NB4 (cell line): ENCODE measurements around the gene SEZ6L.

Experiments used
- DNase-seq: peaks from one replicate; pipeline ENCODE4 v3.0.0; 2010; ENCODE audit warnings: low read depth
- H3K4me3 ChIP-seq: one replicate; pipeline ENCODE4 v1.5.1; 2011; ENCODE audit warnings: mild to moderate bottlenecking, low read depth, low read length, moderate library complexity
- CTCF ChIP-seq: IDR thresholded peaks from one replicate; pipeline ENCODE4 v1.5.1; 2012; ENCODE audit warnings: low read depth, low read length
- MAX ChIP-seq: IDR thresholded peaks from 2 replicates; pipeline ENCODE4 v1.6.1; 2011; ENCODE audit warnings: low read depth, low read length
- MYC ChIP-seq: IDR thresholded peaks from 2 replicates; pipeline ENCODE4 v1.6.1; 2011; ENCODE audit warnings: low read depth, low read length
- POLR2A ChIP-seq: IDR thresholded peaks from 2 replicates; pipeline ENCODE4 v1.6.1; 2011; ENCODE audit warnings: mild to moderate bottlenecking; ENCODE audit not compliant: insufficient read length; ENCODE audit errors: extremely low read depth

The SEZ6L gene

GRCh38 chr22:26360169-26360885 lies 191.1 kb downstream of the SEZ6L start:
- TF ChIP-seq MAX = no peak
- TF ChIP-seq CTCF = peak; percentile 83
- TF ChIP-seq POLR2A = no peak
- no peak for TF ChIP-seq MYC
- DNase-seq = peak; percentile 78
- no peak overlapping the region for H3K4me3 ChIP-seq

- no peak for DNase-seq
- TF ChIP-seq CTCF = no peak
- TF ChIP-seq MAX = no peak
- no peak for TF ChIP-seq POLR2A
- TF ChIP-seq MYC = no peak
- H3K4me3 ChIP-seq = no peak overlapping the region
Measured at GRCh38 chr22:26362471-26362870, 193.2 kb downstream of the SEZ6L start.

- H3K4me3 ChIP-seq = no peak overlapping the region
- TF ChIP-seq MYC (no peak), CTCF (peak; percentile 84)
- DNase-seq = peak; percentile 82
Measured at GRCh38 chr22:26364066-26365015, 195.1 kb downstream of the SEZ6L start.

- DNase-seq = peak; percentile 68
- H3K4me3 ChIP-seq = no peak overlapping the region
- TF ChIP-seq MYC (no peak), CTCF (peak; percentile 83)
Measured at GRCh38 chr22:26367402-26368245, 198.4 kb downstream of the SEZ6L start.

GRCh38 chr22:26372890-26373289 lies 203.6 kb downstream of the SEZ6L start:
- H3K4me3 ChIP-seq = no peak overlapping the region
- TF ChIP-seq CTCF = no peak
- TF ChIP-seq MYC = no peak
- TF ChIP-seq MAX = no peak
- TF ChIP-seq POLR2A = no peak
- DNase-seq = no peak
